Body of pancreas (tissue), 4 donors: ENCODE measurements around the gene NR2F1-AS1. TPM values are rescaled to one million over a fixed set of nuclear protein-coding genes. Genes with fewer than 3 reads are reported as not detected.

ENCODE experiments used
- ATAC-seq: fragments of 150-250 bp; one replicate; pipeline ENCODE4 v1.9.1; 2016
- DNase-seq, 4 donors: peaks; one replicate each; pipeline ENCODE4 v3.0.0-alpha.2; 2019
- H3K27ac ChIP-seq, 4 donors: fragments of 200-600 bp; sonication (generic); 1 replicate in 3 of 4; 2 replicates in 1 of 4; pipeline versions ENCODE4 v1.5.1 to v1.6.1; 2016 to 2019; ENCODE audit warnings: mild to moderate bottlenecking in 1 of 4, mixed read lengths in 1 of 4, moderate library complexity in 1 of 4
- H3K27me3 ChIP-seq, 2 donors: fragments of 200-600 bp; sonication (generic); one replicate each; pipeline ENCODE4 v1.6.0; 2016; ENCODE audit warnings: mild to moderate bottlenecking in 1 of 2
- H3K36me3 ChIP-seq, 2 donors: fragments of 200-600 bp; sonication (generic); replicated peaks in 1 of 2; 2 replicates each; pipeline ENCODE4 v1.5.1; 2016; ENCODE audit warnings: low read depth in 2 of 2; ENCODE audit not compliant: insufficient read depth in 1 of 2
- H3K4me1 ChIP-seq: fragments of 200-600 bp; sonication (generic); one replicate; pipeline ENCODE4 v1.6.0; 2016
- H3K4me3 ChIP-seq, 2 donors: fragments of 200-600 bp; sonication (generic); 1 replicate in 1 of 2; 2 replicates in 1 of 2; pipeline ENCODE4 v1.5.1; 2016 to 2019
- H3K9me3 ChIP-seq, 3 donors: fragments of 200-600 bp; sonication (generic); 1 replicate in 2 of 3; 2 replicates in 1 of 3; pipeline ENCODE4 v1.5.1; 2016
- CTCF ChIP-seq, 7 experiments: fragments of 450-650 bp in 4 of 7; fragments of 200-600 bp in 3 of 7; sonication (generic) in 3 of 7; IDR thresholded peaks; one replicate each; pipeline ENCODE4 v1.5.1; 2016 to 2019; ENCODE audit warnings: antibody characterized with exemption in 7 of 7
- POLR2A ChIP-seq, 3 donors: fragments of 450-650 bp; IDR thresholded peaks; one replicate each; pipeline ENCODE4 v1.6.1; 2016; ENCODE audit warnings: antibody characterized with exemption in 3 of 3, mild to moderate bottlenecking in 2 of 3
- WGBS, 2 donors: methylation state at CpG; one replicate each; pipeline ENCODE4 v1.1.5; 2017; 5-methylcytosine and 5-hydroxymethylcytosine counted together
- intact Hi-C: fragments of 100-400 bp; cut with DNase I; formaldehyde crosslinking; loops from one replicate; pipeline ENCODE4 v1.15.1; 2023
- total RNA-seq, 2 donors: library from RNA; depleted of rRNA; stranded (reverse); fragments of >200 nt; gene quantifications; one replicate each; pipeline ENCODE4 v1.1.0, GENCODE V29; 2016

Gene NR2F1-AS1
- total RNA-seq, 2 donors from 2014 or later, result 4.9 to 5.3 TPM

- Histone ChIP-seq H3K27me3 (peaks cover 0 to 52% of the 10 kb centered on the region in 2 donors), H3K9me3 (no peaks in the 10 kb centered on the region), H3K27ac (no peak overlapping the region), H3K4me3 (no peak overlapping the region), H3K4me1 (peaks cover 7% of the 10 kb centered on the region), H3K36me3 (no peaks in the 10 kb centered on the region)
- ATAC-seq, result peak; percentile 38
- WGBS, 2 donors, result 4 to 9% methylated on average over 37 to 40 of the region's 43 CpGs
- intact Hi-C loops, result no loop called here
- peak in 1 of 4 donors; percentile 40 for DNase-seq
- TF ChIP-seq POLR2A (IDR thresholded peaks at IDR 0.05) (no peak), CTCF (IDR thresholded peaks at IDR 0.05) (no peak)
Observed at GRCh38 chr5:93611976-93612854, 31.2 kb upstream of the NR2F1-AS1 start.

GRCh38 chr5:93611273-93611975, 30.4 kb upstream of the NR2F1-AS1 start:
- Histone ChIP-seq H3K4me1 (peaks cover 7% of the 10 kb centered on the region), H3K27ac (no peak overlapping the region), H3K36me3 (no peaks in the 10 kb centered on the region), H3K9me3 (no peaks in the 10 kb centered on the region), H3K4me3 (no peak overlapping the region), H3K27me3 (peaks cover 0 to 53% of the 10 kb centered on the region in 2 donors)
- 10 to 13% methylated on average over 9 of the region's 9 CpGs for WGBS, 2 donors
- no peak for DNase-seq
- intact Hi-C loops, result no loop called here
- no peak for TF ChIP-seq POLR2A (IDR thresholded peaks at IDR 0.05)
- no peak for TF ChIP-seq CTCF (IDR thresholded peaks at IDR 0.05)
- no peak for ATAC-seq

- DNase-seq (no peak), ATAC-seq (no peak)
- Histone ChIP-seq H3K4me1 (peaks cover 7% of the 10 kb centered on the region), H3K4me3 (no peak overlapping the region), H3K36me3 (no peaks in the 10 kb centered on the region), H3K27ac (no peak overlapping the region), H3K9me3 (no peaks in the 10 kb centered on the region), H3K27me3 (peaks cover 0 to 58% of the 10 kb centered on the region in 2 donors)
- TF ChIP-seq CTCF (IDR thresholded peaks at IDR 0.05) (no peak), POLR2A (IDR thresholded peaks at IDR 0.05) (no peak)
- intact Hi-C loops, result no loop called here
- WGBS, 2 donors, result 15 to 21% methylated on average over 17 of the region's 17 CpGs
Observed at GRCh38 chr5:93610581-93611272, 29.7 kb upstream of the NR2F1-AS1 start.

- no peak for ATAC-seq
- H3K9me3 ChIP-seq, result no peaks in the 10 kb centered on the region
- intact Hi-C loops, result no loop called here
- H3K27me3 ChIP-seq, result peaks cover 0 to 63% of the 10 kb centered on the region in 2 donors
- TF ChIP-seq CTCF (IDR thresholded peaks at IDR 0.05) (no peak), POLR2A (IDR thresholded peaks at IDR 0.05) (no peak)
- H3K36me3 ChIP-seq, result no peaks in the 10 kb centered on the region
- H3K4me1 ChIP-seq, result peaks cover 7% of the 10 kb centered on the region
- no peak for DNase-seq
- WGBS, 2 donors, result 14% methylated on average over 7 of the region's 7 CpGs
- H3K4me3 ChIP-seq, result no peak overlapping the region
- H3K27ac ChIP-seq, result no peak overlapping the region
Observed at GRCh38 chr5:93609762-93610161, 28.7 kb upstream of the NR2F1-AS1 start.
